Cardiac fibroblast (primary cell): ENCODE measurements around the gene STOM.
A peak's percentile ranks its signal among the peaks of the same experiment; 100 is the strongest.

Experiments
- DNase-seq, 2 donors: peaks; one replicate each; pipeline versions ENCODE4 v3.0.0 to v3.0.0-alpha.2; 2010; ENCODE audit warnings: low read depth in 2 of 2
- H3K4me3 ChIP-seq, 2 donors: replicated peaks in 1 of 2; 1 replicate in 1 of 2; 2 replicates in 1 of 2; pipeline ENCODE4 v1.5.1; 2011; ENCODE audit warnings: low read depth in 2 of 2, low read length in 2 of 2, mild to moderate bottlenecking in 2 of 2, moderate library complexity in 1 of 2
- TF ChIP-seq, protein P1 (sequence below): IDR thresholded peaks from one replicate; pipeline ENCODE4 v1.5.1; 2011; ENCODE audit warnings: low read depth, mild to moderate bottlenecking, low read length, inconsistent platforms

Gene STOM, protein sequence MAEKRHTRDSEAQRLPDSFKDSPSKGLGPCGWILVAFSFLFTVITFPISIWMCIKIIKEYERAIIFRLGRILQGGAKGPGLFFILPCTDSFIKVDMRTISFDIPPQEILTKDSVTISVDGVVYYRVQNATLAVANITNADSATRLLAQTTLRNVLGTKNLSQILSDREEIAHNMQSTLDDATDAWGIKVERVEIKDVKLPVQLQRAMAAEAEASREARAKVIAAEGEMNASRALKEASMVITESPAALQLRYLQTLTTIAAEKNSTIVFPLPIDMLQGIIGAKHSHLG

DNA sequence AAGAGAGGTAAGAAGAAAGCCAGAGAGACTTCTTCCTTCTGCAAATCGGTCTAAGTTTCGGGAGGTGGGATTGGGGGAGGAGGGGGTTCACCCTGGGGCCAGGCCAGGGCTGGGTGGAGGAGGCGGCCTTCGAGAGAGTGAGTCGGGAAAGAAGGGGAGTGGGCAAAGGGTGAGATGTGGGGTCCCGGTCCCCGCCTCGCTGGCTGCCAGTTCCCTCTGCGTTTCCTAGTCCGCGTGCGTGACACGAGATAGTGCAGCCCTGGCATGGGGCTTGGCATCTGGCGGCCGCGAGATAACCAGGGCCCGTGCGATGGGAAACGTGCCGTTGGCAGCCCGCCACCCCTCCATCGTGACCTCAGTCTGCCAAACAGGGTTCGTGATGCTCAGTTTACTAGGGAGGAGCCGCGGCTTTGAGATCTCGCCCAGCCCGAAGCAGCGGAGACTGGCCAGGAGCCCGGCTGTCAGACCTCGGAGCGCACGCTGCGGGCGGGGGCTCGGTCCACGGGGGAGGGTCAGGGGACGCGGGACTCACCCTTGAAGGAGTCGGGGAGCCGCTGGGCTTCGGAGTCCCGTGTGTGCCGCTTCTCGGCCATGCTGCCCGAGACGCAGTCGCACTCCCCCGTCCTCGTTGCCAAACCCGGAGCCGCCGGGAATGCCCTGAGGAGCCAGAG is at the start of gene STOM:
Gene STOM (minus strand): TSS at position 656 of the 671 bp plus-strand sequence. CDS start 63 bp downstream, at position 593.
- TF ChIP-seq, protein P1, sequence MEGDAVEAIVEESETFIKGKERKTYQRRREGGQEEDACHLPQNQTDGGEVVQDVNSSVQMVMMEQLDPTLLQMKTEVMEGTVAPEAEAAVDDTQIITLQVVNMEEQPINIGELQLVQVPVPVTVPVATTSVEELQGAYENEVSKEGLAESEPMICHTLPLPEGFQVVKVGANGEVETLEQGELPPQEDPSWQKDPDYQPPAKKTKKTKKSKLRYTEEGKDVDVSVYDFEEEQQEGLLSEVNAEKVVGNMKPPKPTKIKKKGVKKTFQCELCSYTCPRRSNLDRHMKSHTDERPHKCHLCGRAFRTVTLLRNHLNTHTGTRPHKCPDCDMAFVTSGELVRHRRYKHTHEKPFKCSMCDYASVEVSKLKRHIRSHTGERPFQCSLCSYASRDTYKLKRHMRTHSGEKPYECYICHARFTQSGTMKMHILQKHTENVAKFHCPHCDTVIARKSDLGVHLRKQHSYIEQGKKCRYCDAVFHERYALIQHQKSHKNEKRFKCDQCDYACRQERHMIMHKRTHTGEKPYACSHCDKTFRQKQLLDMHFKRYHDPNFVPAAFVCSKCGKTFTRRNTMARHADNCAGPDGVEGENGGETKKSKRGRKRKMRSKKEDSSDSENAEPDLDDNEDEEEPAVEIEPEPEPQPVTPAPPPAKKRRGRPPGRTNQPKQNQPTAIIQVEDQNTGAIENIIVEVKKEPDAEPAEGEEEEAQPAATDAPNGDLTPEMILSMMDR: no peak
- peak within 1 kb of the TSS; percentile 73 to 89 for H3K4me3 ChIP-seq
- peak; percentile 87 to 95 for DNase-seq

DNA sequence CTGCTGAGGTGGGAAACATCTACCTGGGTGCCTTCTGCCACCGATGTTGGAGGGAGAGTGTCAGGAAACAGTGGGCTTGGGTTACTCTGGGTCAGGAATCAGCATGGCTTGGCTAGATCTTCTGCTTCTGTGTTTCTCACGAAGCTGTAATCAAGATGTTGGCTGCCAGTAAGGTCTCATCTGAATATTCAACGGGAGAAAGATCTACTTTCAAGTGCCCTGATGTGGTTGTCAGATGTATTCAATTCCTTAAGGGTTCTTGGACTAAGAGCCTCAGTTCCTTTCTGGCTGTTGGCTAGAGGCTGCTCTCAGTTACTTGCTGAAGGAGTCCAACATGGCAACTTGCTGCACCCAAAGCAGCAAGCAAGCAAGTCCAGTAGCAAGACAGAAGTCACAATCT is 41.9 kb upstream of the STOM start:
- TF ChIP-seq, protein P1: no peak
- no peak overlapping the region for H3K4me3 ChIP-seq
- no peak for DNase-seq

DNA sequence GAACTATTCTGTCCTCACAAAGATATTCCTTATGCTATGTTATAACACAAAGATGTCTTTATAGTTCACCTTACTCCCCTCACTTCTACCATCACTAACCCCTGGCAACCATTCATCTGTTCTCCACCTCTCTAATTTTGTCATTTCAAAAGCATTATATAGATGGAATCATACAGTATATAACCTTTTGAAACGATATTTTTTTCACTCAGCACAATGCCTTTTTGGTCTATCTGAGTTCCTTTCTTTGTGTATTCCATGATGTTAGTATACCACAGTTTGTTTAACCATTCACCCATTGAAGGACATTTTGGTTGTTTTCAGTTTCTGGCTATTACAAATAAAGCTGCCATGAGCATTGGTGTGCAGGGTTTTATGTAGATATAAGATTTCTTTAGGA is 35.8 kb upstream of the STOM start:
- DNase-seq: no peak
- TF ChIP-seq, protein P1: no peak
- no peak overlapping the region for H3K4me3 ChIP-seq

DNA sequence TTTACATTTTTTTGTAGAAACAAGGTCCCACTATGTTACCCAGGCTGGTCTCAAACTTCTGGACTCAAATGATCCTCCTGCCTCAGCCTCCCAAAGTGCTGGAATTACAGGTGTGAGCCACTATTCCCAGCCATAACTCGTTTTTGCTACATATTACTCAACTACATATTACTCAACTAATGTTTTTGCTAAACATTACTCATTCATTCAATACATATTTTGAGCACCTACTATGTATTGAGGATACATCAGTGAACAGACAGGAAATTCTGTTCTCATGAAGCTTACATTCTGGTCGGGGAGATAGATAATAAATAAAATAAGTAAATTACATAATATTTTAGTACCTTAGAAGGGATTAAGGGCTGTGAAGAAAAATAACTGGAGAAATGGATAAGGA is 34.9 kb upstream of the STOM start:
- H3K4me3 ChIP-seq: no peak overlapping the region
- peak in 1 of 2 donors; percentile 52 for DNase-seq
- TF ChIP-seq, protein P1: no peak

DNA sequence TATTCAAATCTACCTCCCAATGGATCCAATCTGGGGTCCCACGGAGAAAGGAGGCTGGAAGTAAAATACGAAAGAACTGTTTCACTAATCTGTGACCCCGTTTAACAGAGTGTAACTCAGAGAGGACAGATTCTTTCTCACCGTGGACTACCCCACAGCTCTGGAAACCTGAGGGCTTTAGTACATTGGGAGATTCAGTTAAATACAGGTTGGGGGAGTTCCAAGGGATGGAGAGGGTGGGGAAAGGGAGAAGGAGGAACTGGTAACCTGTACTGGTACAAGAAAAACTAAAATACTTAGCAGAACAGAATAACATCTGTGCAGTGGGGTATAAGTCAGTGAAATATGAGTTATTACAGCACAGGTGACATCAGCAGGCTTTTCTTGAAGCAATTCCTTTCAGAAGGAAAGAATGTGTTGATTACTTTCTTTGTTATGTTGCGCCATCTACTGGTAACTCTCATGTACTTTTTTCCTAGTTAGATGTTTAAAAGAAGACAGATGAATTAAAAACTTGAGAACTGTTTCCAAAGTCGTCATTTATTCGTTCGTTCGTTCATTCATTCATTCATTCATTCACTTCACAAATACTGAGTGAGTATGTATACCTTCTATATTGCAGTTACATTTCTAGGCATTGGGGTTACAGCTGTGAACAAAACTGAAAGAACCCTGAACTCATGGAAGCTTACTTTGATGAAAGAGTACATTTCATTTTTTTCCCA is 30.0 kb upstream of the STOM start:
- no peak overlapping the region for H3K4me3 ChIP-seq
- TF ChIP-seq, protein P1: peak; percentile 49
- peak; percentile 88 to 94 for DNase-seq

DNA sequence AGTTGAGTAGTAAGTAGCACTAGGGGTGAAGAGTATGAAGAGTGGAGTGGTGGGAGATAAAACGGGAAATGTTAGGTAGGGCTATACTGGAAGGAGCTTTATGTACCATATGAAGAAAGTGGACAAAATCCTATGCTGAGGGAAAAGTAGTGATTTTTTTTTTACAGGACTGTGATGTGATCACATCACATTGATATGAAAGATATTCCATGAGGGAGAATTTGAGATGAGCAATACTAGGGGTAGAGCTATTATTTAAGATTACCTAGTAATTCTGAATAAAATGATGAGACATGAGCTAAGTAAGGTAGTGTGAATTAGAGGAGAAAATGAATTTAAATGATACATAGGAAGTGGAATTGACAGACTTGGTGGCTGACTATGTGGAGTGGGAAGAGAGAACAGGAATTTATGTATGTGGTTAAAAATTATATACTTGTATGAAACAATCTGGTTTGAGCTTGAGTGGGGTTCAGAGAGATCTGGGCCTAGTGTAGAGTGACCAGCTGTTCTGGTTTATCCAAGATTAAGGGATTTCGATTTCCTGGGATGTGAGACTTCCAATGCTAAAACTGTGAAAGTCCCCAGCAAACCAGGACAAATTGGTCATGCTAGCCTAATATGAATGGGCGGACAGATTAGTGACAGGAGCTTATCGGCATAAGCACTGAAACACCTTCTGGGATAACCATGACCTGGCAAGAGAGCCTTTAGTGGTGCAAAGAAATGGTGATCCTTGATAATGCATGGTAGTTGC is 29.3 kb upstream of the STOM start:
- H3K4me3 ChIP-seq: no peak overlapping the region
- TF ChIP-seq, protein P1: no peak
- peak in 1 of 2 donors; percentile 46 for DNase-seq
